Measurements from ENCODE around the gene MYO15A. TPM values are rescaled to one million over a fixed set of nuclear protein-coding genes. Genes with fewer than 3 reads are reported as not detected.

MYO15A gene
- total RNA-seq, 2 experiments from 2014 or later, result 0.98 to 1.4 TPM

DNA sequence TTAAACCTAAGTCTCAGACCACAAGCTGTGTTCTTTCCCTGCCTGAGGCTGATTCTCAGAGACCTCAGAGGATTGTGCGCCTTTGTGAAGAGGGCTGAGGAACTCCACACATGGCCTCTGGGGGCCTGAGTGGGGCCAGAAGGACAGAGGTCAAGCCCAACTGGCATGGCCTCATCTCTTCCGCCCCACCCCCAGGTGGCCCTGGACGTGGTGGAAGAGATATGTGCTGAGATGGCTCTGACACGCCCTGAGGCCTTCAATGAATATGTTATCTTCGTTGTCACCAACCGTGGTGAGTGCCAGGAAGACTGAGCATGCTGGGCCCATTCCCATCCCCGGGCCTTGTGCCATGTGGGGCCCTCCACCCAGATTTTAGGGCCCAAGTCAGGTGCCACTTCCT, 55.0 kb downstream of the MYO15A start:
- no peaks in the 10 kb centered on the region for H3K36me3 ChIP-seq (ENCODE audit: insufficient read depth, low read length)
- no peak overlapping the region for H3K4me3 ChIP-seq (ENCODE audit: low read depth, low read length, poor library complexity, severe bottlenecking)
- no peak for DNase-seq (ENCODE audit: low spot score)
- no peak overlapping the region for H3K27ac ChIP-seq (ENCODE audit: low read depth, low read length, poor library complexity, severe bottlenecking)
- peaks cover 9% of the 10 kb centered on the region for H3K4me1 ChIP-seq (ENCODE audit: insufficient read depth, low read length, poor library complexity, severe bottlenecking)
- ChIA-PET POLR2A (no interaction called here), CTCF (ENCODE audit: unreplicated experiment) (no interaction called here)
- no peak for TF ChIP-seq EZH2phosphoT487 (IDR thresholded peaks at IDR 0.05; ENCODE audit: borderline replicate concordance, low read depth, low read length)
- TF ChIP-seq, protein P1, sequence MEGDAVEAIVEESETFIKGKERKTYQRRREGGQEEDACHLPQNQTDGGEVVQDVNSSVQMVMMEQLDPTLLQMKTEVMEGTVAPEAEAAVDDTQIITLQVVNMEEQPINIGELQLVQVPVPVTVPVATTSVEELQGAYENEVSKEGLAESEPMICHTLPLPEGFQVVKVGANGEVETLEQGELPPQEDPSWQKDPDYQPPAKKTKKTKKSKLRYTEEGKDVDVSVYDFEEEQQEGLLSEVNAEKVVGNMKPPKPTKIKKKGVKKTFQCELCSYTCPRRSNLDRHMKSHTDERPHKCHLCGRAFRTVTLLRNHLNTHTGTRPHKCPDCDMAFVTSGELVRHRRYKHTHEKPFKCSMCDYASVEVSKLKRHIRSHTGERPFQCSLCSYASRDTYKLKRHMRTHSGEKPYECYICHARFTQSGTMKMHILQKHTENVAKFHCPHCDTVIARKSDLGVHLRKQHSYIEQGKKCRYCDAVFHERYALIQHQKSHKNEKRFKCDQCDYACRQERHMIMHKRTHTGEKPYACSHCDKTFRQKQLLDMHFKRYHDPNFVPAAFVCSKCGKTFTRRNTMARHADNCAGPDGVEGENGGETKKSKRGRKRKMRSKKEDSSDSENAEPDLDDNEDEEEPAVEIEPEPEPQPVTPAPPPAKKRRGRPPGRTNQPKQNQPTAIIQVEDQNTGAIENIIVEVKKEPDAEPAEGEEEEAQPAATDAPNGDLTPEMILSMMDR (conservative IDR thresholded peaks at IDR 0.05; ENCODE audit: low read length), result no peak
- intact Hi-C loops (cut with micrococcal nuclease; ENCODE audit: unreplicated experiment), result no loop called here
- H2AFZ ChIP-seq (ENCODE audit: low read length), result no peak overlapping the region
- H4K20me1 ChIP-seq (ENCODE audit: insufficient read depth, low read length), result no peaks in the 10 kb centered on the region
- no peak overlapping the region for H3K4me2 ChIP-seq (ENCODE audit: low read length)
- H3K9me3 ChIP-seq (ENCODE audit: low read length), result no peaks in the 10 kb centered on the region
- H3K9me2 ChIP-seq (ENCODE audit: insufficient read depth, low read length), result no peaks in the 10 kb centered on the region
- BruUV-seq (replicated peaks), result no TSS peak
- no peaks in the 10 kb centered on the region for H3K79me2 ChIP-seq (ENCODE audit: insufficient read depth, low read depth, low read length)

DNA sequence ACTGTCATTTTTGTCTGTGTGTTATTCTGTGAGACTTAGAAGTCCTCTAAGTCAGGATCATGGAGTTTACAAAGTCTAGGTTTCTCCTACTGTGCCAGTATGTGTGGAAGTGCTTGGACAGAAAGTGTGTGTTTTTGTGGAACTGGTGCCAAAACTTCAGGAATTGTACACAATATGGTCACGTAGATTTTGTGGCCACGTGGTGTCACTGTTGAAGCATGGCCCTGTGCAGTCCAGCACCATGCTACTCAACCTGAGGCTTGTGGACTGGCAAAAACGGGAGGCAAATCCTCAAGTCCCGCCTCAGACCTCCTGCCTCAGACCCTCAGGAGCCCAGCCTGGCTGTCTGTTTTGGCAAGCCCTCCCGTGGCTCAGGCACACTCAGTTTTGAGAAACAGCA, 58.3 kb downstream of the MYO15A start:
- Histone ChIP-seq H3K79me2 (ENCODE audit: insufficient read depth, low read depth, low read length) (no peaks in the 10 kb centered on the region), H4K20me1 (ENCODE audit: insufficient read depth, low read length) (no peaks in the 10 kb centered on the region), H3K36me3 (ENCODE audit: insufficient read depth, low read length) (no peaks in the 10 kb centered on the region), H3K27ac (ENCODE audit: low read depth, low read length, poor library complexity, severe bottlenecking) (no peak overlapping the region), H3K9me3 (ENCODE audit: low read length) (no peaks in the 10 kb centered on the region), H3K4me1 (ENCODE audit: insufficient read depth, low read length, poor library complexity, severe bottlenecking) (no peaks in the 10 kb centered on the region), H3K9me2 (ENCODE audit: insufficient read depth, low read length) (no peaks in the 10 kb centered on the region), H2AFZ (ENCODE audit: low read length) (no peak overlapping the region), H3K4me3 (ENCODE audit: low read depth, low read length, poor library complexity, severe bottlenecking) (no peak overlapping the region), H3K4me2 (ENCODE audit: low read length) (no peak overlapping the region)
- no TSS peak for BruUV-seq (replicated peaks)
- POLR2A ChIA-PET, result no interaction called here
- intact Hi-C loops (cut with micrococcal nuclease; ENCODE audit: unreplicated experiment), result no loop called here
- CTCF ChIA-PET (ENCODE audit: unreplicated experiment), result no interaction called here
- DNase-seq (ENCODE audit: low spot score), result peak; percentile 41
- TF ChIP-seq, protein P1 (conservative IDR thresholded peaks at IDR 0.05; ENCODE audit: low read length), result peak; percentile 63; the same call in 1 of the 2 replicates
- no peak for TF ChIP-seq EZH2phosphoT487 (IDR thresholded peaks at IDR 0.05; ENCODE audit: borderline replicate concordance, low read depth, low read length)

DNA sequence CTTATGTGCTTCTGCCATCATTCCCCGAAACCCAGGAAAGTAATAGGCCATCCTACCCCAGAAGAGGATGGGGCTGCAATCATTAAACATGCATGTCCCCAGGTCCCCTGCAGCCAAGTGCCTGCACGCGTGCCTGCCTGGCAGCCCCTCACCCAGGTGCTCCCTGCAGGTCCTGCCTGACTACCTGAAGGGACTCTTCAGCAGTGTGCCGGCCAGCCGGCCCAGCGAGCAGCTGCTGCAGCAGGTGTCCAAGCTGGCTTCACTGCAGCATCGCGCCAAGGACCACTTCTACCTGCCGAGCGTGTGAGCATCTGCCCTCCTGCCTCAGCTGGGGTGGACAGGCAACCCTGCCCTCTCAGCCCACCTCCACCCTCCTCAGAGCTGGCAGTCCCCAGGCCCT, 58.9 kb downstream of the MYO15A start:
- no peak for TF ChIP-seq EZH2phosphoT487 (IDR thresholded peaks at IDR 0.05; ENCODE audit: borderline replicate concordance, low read depth, low read length)
- TF ChIP-seq, protein P1 (conservative IDR thresholded peaks at IDR 0.05; ENCODE audit: low read length), result no peak
- Histone ChIP-seq H3K4me2 (ENCODE audit: low read length) (no peak overlapping the region), H3K4me1 (ENCODE audit: insufficient read depth, low read length, poor library complexity, severe bottlenecking) (no peaks in the 10 kb centered on the region), H3K36me3 (ENCODE audit: insufficient read depth, low read length) (no peaks in the 10 kb centered on the region), H3K9me2 (ENCODE audit: insufficient read depth, low read length) (no peaks in the 10 kb centered on the region), H3K79me2 (ENCODE audit: insufficient read depth, low read depth, low read length) (no peaks in the 10 kb centered on the region), H3K4me3 (ENCODE audit: low read depth, low read length, poor library complexity, severe bottlenecking) (no peak overlapping the region), H2AFZ (ENCODE audit: low read length) (no peak overlapping the region), H3K27ac (ENCODE audit: low read depth, low read length, poor library complexity, severe bottlenecking) (no peak overlapping the region), H3K9me3 (ENCODE audit: low read length) (no peaks in the 10 kb centered on the region), H4K20me1 (ENCODE audit: insufficient read depth, low read length) (no peaks in the 10 kb centered on the region)
- ChIA-PET CTCF (ENCODE audit: unreplicated experiment) (interaction anchor here (0.6 kb wide), 1 partner anchor 213 kb away, joined by 8 read pairs; no protein-coding TSS in a partner anchor), POLR2A (no interaction called here)
- no peak for DNase-seq (ENCODE audit: low spot score)
- no TSS peak for BruUV-seq (replicated peaks)
- intact Hi-C loops (cut with micrococcal nuclease; ENCODE audit: unreplicated experiment), result no loop called here
